HCEC 1CT (cell line): ENCODE results near the gene SELPLG.
A peak's percentile ranks its signal among the peaks of the same experiment; 100 is the strongest.
"Not testable (repeated sequence)": the region's sequence is repeated elsewhere in the genome, so short reads cannot be mapped to it uniquely, and the experiment has no call there.

Experiments
- DNase-seq: peaks from one replicate; pipeline ENCODE4 v3.0.0-alpha.2; 2017

The SELPLG gene

DNA sequence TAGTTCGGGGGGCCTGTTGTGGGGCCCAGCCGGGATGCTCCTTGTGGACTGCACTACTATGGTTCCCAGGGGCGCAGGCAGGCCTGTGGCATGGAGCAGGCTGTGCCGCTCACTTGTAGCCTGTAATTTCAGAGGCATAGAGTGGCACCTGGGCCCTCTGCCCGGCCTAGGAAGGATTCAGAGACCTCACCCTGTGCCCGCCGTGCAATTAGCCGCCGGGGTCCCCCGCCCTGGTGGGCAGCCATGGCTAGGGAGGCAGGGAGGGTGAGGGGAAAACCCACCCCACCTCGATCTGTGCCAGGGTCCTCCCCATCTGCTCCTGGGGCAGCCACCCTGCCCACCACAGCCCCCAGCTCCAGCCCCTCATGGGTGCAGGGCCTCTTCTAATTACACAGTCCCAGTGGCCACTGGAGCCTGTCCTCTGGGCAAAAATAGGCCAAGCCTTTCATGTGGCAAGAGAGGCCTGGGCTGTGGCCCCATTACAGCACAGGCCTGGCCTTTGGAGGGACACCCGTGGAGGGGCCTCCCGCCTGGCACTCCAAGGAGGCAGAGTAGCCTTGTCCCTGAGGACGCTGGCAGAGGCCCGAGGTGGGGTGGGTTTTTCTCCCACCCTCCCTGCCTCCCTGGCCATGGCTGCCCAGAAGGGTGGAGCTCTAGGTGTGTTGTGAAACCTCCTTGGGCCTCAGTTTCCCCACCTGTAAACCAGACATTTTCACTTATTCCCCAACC is 30.6 kb downstream of the SELPLG start:
- no peak for DNase-seq

DNA sequence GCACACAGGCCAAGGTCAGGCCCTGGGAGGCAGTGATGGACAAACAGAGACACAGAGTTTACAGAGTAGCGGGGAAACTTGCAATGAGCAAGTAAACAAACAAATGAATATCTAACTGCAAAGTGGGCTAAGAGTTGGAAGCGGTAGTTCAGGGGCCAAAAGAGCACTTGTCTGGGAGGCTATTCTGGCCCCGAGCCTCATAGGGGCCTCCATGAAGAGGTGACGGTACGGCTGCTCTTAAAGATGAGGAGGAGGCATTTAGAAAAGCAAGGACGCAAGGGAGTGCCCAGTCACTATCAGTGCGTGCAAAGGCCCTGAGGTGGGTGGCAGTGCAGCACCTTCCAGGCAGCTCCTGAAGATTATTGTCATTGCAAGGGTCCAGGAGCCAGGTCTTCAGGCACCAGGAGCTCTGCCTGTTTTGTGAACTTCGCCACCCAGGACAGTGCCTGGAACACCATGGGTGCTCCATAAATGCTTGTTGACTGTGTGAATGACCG is 31.4 kb downstream of the SELPLG start:
- DNase-seq: no peak

DNA sequence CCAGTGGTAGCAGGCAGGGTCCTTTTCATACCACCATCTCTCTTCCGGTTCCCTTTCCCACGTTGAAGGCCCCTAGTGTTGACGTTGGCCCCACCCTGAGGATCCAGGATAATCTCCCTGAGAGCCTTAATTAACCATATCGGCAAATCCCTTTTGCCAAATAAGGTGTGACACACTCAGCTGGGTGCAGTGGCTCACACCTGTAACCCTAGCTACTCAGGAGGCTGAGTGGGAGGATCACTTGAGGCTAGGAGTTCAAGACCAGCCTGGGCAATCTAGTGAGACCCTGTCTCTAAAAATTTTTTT is 33.0 kb downstream of the SELPLG start:
- DNase-seq: no peak

DNA sequence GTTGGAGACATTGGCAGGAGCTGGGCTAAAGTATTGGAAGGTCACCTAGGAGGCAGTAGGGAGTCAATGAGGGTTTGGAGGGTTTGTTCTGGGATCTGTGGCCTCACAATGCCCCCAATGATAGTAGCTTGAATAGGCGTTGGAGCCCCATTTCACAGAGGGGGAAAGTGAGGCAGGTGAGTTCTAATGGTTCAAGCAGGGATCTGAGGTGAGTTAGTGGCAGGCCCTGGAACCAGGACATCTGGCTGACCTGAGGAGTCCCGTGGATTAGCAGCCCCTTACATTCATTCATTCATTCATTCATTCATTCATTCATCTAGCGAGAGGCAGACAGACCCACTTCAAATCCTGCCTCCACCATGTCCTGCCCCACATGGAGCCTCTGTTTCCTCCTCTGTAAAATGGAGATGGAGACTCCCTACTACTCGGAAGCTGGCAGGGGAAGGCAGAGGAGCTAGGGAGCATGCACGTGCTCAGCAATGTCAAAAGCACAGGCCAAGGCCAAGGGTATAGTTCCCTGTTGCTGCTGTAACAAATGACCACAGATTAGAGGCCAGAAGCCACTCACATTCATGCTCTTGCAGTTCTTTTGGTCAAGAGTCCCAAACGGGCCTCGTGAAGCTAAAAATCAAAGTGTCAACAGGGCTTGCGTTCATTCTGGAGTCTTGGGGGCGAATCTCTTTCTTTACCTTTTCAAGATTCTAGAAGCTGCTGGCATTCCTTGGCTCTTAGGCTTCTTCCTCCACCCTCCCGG is 33.6 kb downstream of the SELPLG start:
- DNase-seq: no peak

DNA sequence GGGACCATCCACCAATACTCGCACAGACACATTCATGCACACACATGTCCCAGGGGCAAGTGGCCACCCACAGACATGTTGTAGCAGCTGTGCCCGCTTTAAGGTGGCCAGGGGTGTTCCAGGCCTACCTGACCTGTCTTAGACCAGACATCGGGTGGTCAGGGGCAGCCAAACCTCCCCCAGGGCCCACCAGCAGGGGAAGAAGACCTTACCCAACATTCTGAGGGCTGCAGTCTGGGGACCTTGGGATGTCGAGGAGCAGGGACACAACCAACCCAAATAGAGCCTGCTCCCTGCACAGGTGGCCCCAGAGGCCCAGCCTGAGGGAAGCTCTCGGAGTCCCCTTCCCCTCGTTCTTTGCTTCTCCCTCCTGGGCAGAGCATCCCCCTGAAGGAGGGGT is 34.2 kb downstream of the SELPLG start:
- no peak for DNase-seq

DNA sequence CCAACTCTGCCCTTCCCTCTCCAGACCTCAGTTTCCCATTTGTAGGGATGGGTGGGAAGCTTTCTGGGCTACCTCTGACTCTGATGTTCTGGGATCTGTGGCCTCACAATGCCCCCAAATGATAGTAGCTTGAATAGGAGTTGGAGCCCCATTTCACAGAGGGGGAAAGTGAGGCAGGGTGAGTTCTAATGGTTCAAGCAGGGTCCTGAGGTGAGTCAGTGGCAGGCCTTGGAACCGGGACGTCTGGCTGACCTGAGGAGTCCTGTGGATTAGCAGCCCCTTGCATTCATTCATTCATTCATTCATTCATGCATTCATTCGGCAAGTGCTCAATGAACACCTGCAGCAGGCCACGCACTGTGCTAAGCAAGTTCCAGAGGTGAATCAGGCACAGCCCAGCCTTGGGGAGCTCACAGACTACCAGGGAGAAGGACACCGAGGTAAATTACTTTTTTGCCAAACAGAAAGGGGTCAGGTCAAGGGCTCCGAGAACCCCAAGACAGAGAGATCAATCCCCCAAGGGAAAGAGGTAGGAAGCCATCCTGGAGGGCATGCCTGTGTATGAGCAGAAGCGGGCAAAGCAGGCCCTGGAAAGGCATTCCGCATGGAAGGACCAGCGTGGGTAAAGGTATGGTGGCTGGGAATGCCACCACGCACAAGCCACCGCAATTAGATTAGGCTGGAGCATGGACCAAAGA is 35.0 kb downstream of the SELPLG start:
- DNase-seq: no peak

DNA sequence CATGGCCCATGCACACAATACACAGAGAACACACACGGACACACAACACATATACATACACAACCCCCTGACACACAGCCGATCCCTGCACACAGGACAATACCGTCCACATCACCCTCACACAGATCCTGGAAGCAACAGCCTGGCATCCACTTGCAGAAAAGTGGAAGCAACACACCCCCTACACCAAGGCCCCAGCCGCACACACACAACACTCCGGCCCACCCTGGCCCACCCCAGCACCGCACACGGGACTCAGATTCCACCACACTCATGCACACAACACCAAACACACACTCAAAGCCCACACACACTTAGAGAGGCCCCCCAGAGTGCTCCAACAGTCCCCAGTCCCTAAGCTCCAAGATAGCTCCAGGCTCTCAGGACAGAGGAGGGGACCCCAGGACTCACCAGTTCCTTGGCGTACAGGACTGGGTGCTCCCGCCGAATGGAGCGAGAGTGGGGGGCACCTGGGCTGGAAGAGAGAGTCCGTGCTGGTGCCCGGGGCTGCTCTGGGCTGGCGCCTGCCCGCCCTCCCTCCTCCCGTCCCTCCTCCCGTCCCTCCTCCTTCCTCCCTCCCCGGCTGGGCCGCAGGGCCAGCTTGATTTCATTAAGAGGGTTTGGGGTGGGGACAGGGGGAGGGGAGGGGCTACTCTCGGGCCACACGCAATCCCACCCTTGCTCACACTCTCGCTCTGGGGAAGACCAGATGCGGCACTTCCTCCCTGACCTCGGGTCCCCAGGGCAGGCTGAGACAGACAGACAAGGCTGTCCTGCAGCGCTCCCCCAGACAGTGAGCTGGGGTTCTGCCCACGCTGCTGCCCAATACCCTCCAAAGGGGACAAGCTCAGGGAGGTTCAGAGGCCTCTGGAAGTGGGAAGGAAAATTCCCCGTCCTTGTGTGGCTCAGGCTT is 35.9 kb downstream of the SELPLG start, which contains the start of gene TMEM119:
TSS of gene TMEM119 (minus strand) at position 526 of the 913 bp plus-strand sequence. CDS start 5,701 bp downstream, outside the sequence.
- peak; percentile 75 for DNase-seq

DNA sequence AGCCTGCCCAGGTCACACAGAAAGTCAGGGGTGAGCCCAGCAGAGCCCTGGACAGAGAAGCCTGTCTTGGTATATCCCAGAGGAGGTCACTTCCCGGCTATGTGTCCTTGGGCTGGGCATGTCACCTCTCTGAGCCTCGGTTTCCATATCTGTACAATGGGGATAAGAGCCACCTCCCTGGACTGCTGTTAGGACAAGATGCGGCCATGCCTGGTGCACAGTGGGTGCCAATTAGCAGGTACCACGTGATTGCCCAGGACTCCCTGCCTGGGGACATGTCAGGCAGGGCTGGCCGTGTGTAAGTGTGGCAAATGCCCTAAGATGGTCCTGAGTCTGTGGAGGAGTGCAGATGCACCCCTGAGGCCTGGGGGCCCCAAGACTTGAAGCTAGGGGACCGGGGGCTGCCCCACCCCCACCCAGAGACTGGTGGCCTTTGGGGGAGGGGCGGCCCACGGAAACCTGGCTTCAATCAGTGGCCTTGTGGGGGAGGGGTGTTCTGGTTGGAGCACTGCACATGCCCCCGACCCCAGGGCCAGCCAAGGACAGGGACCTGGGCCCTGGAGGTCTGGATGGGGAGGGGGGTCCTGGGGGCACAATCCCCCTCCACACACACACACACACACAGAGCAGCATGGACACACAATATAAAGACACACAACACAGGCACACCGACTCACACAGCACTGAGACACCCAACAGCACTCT is 36.7 kb downstream of the SELPLG start:
- no peak for DNase-seq

DNA sequence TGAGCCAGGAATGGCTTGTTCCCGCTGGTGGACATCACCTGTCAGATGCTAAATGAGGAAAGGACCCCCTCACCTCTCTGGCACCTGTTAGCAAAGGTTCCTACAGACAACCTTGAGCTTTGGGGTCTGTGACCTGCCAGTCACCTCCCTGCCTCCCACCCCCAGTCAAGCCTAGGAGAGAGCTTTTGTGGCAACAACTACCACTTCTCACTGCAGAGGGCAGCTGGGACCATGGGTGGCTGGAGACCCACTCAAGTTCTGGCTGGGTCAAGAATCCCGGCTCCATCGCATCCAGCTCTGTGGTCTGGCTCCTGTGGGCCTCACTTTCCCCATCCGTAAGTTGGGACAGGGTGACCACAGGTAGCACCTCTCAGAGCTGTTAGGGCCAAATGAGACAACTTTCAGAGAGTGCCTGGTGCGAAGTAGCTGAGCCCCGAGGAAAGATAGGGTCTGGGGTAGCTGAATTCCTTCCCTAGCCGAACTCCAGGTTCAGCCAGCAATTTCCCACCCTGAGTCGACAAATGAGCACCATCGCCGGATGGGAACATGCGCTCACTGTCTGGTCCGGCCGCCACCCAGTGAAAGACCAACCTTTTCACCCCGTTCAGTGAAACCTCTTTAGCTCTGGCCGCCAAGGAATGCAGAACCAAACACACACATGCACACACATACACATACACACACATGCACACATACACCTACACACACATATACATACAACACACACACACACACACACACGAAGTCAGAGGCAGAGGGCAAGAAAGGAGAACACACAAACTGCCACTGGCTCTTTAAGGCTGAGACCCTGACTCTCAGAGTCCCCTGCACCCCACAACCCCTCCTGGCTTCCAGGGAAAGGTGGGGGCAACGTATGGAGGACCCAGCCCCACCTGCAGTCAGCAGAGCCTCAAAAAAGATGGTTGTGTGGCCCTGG is 37.7 kb downstream of the SELPLG start:
- DNase-seq: no peak

DNA sequence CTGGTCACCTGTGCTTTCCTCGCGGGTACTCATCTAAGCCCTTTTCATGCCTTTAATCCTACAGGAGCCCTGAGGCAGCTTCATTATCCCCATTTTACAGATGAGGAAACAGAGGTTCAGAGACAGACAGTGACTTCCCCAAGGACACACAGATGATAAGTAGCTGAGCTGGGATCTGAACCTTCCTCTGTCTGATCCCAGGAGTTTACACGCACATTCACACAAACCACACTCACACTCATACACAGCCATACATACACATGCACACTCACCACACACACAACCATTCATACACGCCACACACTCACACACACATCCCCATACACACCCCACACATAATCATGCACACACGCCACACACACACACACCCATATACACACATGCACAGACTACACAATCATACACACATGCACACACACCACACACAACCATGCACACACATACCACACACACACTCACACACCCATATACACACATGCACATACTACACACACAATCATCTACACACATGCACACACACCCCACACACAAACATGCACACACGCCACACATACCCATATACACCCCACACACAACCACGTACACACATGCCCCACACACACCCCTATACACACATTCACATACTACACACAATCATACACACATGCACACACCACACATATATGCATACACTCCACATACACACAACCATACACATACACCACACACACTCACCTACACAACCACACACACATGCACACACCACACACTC is 38.6 kb downstream of the SELPLG start:
- DNase-seq: no peak

DNA sequence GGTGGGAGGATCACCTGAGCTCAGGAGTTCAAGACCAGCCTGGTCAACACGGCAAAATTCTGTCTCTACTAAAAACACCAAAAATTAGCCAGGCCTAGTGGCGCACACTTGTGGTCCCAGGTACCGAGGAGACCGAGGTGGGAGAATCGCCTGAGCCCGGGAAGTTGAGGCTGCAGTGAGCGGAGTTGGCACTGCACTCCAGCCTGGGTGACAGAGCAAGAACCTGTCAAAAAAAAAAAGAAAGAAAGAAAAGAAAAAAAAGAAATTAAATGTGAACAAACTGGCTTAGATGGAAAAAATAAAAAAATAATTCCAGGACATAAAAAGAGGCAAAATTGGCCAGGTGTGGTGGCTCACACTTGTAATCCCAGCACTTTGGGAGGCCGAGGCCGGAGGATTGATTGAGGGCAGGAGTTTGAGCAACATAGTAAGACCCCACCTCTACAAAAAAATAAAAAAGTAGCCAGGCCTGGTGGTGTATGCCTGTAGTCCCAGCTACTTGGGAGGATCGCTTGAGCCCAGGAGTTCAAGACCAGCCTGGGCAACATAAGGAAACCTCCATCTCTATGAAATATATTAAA is 39.3 kb downstream of the SELPLG start:
- no peak for DNase-seq

DNA sequence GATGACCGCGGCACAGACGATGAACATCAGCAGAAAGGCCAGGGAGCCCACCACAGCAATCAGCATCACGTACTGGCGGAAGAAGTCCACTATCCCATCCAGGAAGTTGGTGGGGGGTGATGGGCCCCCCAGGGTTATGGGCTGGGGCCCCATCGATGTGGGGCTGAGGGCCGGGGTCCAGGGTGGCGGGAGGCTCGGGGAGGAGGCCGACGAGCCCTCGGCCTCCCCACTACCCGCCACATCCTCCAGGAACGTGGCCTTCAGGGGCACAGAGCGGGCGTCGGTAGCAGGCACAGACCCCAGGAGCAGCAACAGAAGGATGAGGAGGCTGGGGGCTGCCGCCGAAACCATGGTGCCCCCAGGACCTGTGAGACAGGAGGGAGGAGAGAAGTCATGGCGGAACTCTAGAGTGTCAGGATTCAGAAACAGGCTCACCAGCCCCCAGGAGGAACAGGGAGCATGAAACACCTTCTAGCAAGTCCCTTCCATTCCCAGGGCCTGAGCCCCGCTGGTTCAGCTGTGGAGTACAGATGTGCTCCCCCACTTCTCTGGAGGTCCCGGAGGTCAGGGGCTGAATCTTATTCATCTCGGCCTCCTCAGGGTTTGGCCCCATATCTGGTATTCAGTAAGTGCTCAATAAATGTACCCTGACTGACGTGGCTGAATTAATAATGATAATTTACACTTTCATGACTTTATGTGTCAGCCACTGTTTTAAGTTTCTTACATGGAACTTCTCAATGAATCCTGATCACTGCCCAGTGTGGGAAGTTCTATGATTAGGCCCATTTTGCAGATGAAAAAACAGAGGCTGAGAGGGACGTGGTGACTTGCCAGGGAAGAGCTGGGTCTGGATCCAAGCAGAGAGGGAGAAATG is 41.4 kb downstream of the SELPLG start:
- no peak for DNase-seq

DNA sequence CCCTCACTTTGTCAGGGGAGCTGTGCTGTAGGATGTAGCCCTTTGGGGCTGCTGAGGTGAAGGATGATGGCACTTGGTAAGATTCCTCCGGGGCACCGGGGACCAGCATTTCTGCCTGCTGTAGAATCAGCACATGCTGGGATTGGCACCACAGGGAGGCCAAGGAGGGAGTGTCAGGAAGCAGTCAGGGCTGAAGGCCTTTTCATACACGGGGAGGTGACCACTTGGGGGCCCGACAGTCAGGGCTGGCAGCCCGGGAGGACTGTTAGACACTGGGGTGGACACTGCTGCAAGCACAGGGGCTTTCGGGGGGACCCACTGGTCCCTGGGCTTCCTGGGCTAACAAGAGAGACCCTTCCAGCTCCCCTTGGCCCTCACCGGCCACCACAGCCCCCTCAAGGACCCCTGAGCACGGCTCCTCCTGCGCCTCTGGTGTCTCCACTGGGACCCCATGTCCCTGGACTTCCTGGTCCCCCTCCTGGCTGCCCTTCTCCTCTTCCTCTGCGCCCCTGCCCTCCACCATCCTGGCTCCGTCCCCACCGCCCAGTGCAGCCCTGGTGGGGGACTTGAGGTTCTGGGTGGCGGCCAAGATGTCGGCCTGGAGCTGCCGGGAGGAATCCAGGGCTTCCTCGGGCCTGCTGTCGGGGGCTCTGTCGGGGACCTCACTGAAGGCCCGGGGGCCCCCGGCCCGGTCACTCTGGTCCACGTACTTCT is 42.3 kb downstream of the SELPLG start:
- no peak for DNase-seq

DNA sequence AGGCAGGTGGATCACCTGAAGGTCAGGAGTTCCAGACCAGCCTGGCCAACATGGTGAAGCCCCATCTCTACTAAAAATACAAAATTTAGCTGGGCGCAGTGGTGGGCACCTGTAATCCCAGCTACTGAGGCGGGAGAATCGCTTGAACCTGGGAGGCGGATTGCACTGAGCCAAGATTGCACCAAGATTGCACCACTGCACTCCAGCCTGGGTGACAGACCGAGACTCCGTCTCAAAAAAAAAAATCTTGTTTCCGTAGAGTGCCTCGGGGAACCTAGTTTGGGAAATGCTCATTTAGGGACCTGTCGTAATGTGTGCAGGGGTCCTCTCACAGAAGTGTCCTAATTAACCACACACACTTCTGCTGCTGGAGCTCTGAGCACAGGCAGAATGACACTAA is 43.2 kb downstream of the SELPLG start:
- not testable (repeated sequence) for DNase-seq

DNA sequence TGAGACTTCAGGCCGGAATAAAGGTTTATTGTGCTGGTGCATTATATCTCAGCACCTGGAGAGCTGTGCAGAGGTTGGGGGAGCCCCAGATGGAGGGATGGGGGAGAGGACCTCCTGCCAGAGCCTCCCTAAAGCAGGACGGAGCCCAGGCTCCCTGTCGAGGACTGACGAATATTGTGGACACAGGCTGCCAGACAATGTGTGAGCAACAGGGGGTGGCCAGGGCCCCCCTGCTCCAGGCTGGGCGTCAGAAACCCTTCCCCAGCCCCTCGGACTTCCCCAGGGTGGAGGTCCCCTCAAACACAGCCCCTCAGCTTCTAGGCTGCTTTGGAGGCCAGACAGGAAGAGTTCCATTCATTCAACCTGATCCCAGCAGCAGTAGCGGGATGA is 43.9 kb downstream of the SELPLG start:
- no peak for DNase-seq

DNA sequence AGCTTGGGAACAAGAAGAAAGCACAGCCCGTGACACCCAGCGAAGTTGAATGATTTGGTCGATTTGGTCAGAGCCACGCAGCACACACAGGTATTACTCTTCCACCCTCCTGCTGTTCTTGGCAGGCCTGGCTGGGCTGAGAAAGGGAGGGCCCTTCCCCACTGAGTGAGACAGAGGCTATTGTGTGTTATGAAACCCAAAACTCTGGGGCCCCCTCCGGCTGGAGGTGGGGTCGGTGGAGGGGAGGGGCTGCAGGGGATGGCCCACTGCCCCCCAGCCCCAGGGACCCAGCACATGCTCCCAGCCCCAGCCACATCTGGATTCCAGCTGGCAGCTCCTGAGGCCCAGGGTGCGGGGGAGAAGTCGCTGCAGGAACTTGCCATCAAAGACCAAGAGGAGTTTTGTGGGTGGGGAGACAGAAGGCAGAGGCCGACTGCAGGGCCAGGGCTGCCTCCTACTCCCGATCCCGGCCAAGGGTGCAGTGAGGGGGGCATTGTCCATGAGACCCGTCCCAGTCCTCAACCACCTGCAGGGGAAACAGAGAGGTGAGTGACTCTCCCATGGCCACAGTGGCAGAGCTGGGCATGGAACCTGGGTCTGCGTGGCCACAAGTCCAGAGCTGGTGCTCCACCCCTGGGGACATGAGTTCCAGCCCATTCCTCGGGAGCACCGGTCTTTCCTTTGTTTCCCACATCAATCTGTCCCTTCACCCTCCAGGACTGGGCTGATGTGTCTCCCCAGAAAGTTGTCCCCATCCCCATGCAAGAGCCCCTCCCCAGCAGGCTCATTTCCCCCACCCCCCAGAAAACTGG is 44.5 kb downstream of the SELPLG start:
- DNase-seq: peak; percentile 40

DNA sequence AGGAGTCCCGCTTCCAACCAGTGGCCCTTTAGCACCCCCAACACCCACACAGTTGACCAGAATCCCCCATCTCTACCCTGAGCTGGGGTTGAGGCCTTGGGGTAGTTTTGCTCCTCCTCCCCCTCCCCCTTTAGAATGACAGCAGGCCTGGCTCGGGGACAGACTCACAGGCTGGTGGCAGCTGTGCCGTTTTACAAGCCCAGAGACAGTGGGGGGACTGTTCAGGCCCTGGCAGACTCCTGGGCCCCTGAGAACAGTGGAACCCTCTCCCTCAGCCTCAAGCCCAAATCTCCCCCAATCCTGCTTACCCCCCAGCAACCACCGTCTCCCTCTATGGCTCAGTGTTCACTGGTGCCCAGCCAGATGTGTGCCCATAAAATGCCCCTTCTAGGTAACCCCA is 45.9 kb downstream of the SELPLG start:
- no peak for DNase-seq
